ENCODE results near the gene KLK14.
A peak's percentile ranks its signal among the peaks of the same experiment; 100 is the strongest.

Gene KLK14

DNA sequence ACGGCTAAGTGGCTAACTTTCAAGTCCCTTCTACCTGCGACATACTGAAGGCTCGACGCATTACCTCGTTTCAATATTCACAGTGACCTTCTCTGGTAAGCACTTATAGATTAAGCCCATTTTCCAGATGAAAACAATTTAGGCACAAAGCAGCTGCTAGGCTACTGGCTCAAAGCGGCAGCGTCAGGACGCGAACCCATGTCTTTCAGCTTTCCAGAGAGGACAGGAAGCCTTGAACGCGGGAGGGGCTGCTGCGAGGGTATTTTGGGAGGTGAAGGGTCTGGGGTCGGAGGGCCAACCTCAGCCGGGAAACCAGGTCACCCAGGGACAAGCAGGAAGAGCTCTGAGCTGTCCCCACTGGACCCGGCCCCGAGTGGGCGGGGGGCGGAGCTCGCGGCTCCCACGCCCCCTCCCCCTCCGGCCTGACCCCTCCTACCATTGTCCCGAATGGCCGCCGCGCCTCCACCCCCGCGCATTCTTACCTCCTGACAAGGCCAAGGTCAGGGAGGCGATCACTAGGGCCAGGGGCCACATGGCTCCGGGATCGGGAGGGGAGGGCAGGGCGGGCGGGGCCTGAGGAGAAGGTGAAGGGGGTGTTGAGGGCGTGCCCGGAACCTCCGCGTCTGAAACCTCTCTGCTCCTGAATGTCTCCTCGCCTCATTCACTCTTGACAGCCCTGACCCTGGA, 18.0 kb downstream of the KLK14 start, which contains the start of gene KLK13:
Gene KLK13, minus strand, starts transcription at position 559 of the 687 bp plus-strand sequence. Its CDS starts 25 bp downstream, at position 534.
- no peaks in the 10 kb centered on the region for H3K9me3 ChIP-seq (ENCODE audit: control insufficient read depth, insufficient read depth, low read length)
- peak within 1 kb of the TSS; percentile 72 for H3K9ac ChIP-seq (ENCODE audit: low read depth, low read length)
- peaks cover 6% of the 10 kb centered on the region; the same call in 1 of the 2 replicates for H3K4me1 ChIP-seq (ENCODE audit: insufficient read depth, low read length)
- no peaks in the 10 kb centered on the region for H3K36me3 ChIP-seq (ENCODE audit: insufficient read depth, low read length)

DNA sequence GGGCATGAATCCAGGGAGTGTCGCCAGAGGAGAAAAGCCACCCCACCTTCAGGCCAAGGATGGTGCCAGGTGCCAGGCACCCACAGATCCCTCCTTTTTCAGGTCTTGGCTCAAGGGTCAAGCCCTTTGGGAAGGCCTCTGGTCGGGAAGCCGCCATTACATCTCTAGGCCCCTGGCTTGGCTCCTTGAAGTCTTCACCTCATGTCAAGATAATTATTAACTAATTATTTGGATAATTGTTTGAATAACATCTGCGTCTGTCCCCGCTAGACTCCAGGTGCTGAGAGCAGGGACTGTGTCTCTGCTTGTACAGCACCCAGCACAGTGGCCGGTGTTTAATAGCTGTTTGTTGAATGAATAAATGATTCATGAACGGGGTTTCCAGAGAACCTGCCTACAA, 19.0 kb downstream of the KLK14 start:
- peaks cover 6% of the 10 kb centered on the region; the same call in 1 of the 2 replicates for H3K4me1 ChIP-seq (ENCODE audit: insufficient read depth, low read length)
- H3K9me3 ChIP-seq (ENCODE audit: control insufficient read depth, insufficient read depth, low read length) = no peaks in the 10 kb centered on the region
- H3K9ac ChIP-seq (ENCODE audit: low read depth, low read length) = no peak overlapping the region
- H3K36me3 ChIP-seq (ENCODE audit: insufficient read depth, low read length) = no peaks in the 10 kb centered on the region

DNA sequence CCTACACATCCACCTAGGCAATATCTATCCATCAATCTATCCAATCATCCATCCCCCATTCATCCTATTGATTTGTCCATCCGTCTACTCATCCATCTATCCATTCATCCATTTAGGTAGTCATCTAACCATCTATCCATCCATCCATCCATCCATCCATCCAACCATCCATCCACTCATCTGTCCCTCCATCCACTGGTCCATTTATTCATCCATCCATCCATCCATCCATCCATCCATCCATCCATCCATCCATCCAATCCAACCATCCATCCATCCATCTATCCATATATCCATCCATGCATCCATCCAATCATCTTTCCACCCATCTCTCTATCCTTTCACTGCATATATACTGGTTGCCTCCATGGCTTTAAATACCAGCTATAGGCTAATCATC, 21.7 kb downstream of the KLK14 start:
- Histone ChIP-seq H3K36me3 (ENCODE audit: insufficient read depth, low read length) (no peaks in the 10 kb centered on the region), H3K9ac (ENCODE audit: low read depth, low read length) (no peak overlapping the region), H3K4me1 (ENCODE audit: insufficient read depth, low read length) (peaks cover 4% of the 10 kb centered on the region; the same call in 1 of the 2 replicates), H3K9me3 (ENCODE audit: control insufficient read depth, insufficient read depth, low read length) (no peaks in the 10 kb centered on the region)

GRCh38 chr19:51060336-51060735, 22.4 kb downstream of the KLK14 start:
- Histone ChIP-seq H3K4me1 (ENCODE audit: insufficient read depth, low read length) (no peaks in the 10 kb centered on the region), H3K36me3 (ENCODE audit: insufficient read depth, low read length) (no peaks in the 10 kb centered on the region), H3K9me3 (ENCODE audit: control insufficient read depth, insufficient read depth, low read length) (no peaks in the 10 kb centered on the region), H3K9ac (ENCODE audit: low read depth, low read length) (no peak overlapping the region)

DNA sequence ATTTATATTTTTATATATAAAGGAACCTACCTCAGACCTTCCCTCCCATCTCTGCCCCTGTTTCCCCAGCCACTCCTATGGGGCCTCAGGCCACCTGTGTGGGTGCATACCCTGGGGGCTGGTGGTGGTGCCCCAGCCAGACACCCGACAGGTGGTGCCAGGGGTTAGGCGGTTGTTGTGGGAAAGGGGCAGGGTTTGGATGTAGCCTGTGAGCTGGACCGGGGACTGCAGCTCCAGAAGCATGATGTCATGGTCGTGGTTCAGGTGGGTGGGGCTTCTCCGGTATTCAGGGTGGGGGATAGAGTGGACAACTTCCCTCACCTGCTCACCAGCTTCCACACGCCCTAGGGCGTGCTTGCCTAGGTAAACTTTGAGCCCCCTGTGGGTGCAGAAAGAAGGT, 23.0 kb downstream of the KLK14 start:
- Histone ChIP-seq H3K36me3 (ENCODE audit: insufficient read depth, low read length) (no peaks in the 10 kb centered on the region), H3K4me1 (ENCODE audit: insufficient read depth, low read length) (no peaks in the 10 kb centered on the region), H3K9me3 (ENCODE audit: control insufficient read depth, insufficient read depth, low read length) (no peaks in the 10 kb centered on the region), H3K9ac (ENCODE audit: low read depth, low read length) (no peak overlapping the region)

- Histone ChIP-seq H3K9ac (ENCODE audit: low read depth, low read length) (no peak overlapping the region), H3K36me3 (ENCODE audit: insufficient read depth, low read length) (no peaks in the 10 kb centered on the region), H3K4me1 (ENCODE audit: insufficient read depth, low read length) (0 out of 2 replicates have a peak, but pooled peaks cover 8% of the 10 kb centered on the region), H3K9me3 (ENCODE audit: control insufficient read depth, insufficient read depth, low read length) (no peaks in the 10 kb centered on the region)
Measured at GRCh38 chr19:51055866-51056265, 26.8 kb downstream of the KLK14 start.

GRCh38 chr19:51047031-51047335, 35.7 kb downstream of the KLK14 start:
- no peaks in the 10 kb centered on the region for H3K9me3 ChIP-seq (ENCODE audit: control insufficient read depth, insufficient read depth, low read length)
- no peaks in the 10 kb centered on the region for H3K36me3 ChIP-seq (ENCODE audit: insufficient read depth, low read length)
- peaks cover 18% of the 10 kb centered on the region for H3K4me1 ChIP-seq (ENCODE audit: insufficient read depth, low read length)
- peak overlapping the region; percentile 46 for H3K9ac ChIP-seq (ENCODE audit: low read depth, low read length)

DNA sequence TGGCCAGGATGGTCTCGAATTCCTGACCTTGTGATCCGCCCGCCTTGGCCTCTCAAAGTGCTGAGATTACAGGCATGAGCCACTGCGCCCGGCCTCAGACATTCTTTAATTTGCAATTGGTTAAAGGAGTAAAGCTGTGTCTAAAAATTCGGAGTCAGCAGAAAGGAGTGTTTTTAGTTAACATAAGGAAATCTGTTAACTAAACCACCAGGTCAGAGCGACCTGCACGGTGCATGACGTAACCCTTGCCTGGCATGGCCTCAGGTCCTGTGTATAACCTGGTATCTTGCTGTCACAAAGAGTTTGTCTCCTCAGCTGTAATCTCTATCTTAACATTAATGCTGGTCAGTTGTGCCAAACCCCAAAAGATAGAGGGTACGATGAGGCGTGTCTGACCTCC, 38.4 kb downstream of the KLK14 start:
- H3K4me1 ChIP-seq (ENCODE audit: insufficient read depth, low read length) = peaks cover 18% of the 10 kb centered on the region
- no peak overlapping the region for H3K9ac ChIP-seq (ENCODE audit: low read depth, low read length)
- no peaks in the 10 kb centered on the region for H3K36me3 ChIP-seq (ENCODE audit: insufficient read depth, low read length)
- H3K9me3 ChIP-seq (ENCODE audit: control insufficient read depth, insufficient read depth, low read length) = no peaks in the 10 kb centered on the region

DNA sequence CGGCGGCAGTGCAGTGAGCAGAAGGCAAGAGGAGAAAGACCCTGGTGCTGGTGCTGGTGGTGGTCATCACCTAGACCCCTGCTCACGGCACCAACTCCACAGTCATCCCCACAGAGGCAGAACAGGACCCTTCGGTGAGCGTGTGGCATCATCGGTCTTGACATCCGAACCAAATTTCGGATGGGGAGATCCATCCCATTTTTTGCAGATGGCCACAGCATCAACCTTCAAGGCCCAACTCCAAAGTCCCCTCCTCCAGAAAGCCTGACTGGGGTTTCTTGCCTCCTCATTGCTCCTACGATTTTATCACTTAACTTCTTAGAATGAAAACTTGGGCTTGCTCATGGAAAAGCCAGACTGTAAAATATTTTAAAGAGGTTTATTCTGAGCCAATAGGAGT, 39.2 kb downstream of the KLK14 start:
- Histone ChIP-seq H3K9me3 (ENCODE audit: control insufficient read depth, insufficient read depth, low read length) (no peaks in the 10 kb centered on the region), H3K4me1 (ENCODE audit: insufficient read depth, low read length) (peaks cover 18% of the 10 kb centered on the region), H3K9ac (ENCODE audit: low read depth, low read length) (no peak overlapping the region), H3K36me3 (ENCODE audit: insufficient read depth, low read length) (no peaks in the 10 kb centered on the region)

GRCh38 chr19:51040151-51040550, 42.5 kb downstream of the KLK14 start:
- Histone ChIP-seq H3K9me3 (ENCODE audit: control insufficient read depth, insufficient read depth, low read length) (no peaks in the 10 kb centered on the region), H3K4me1 (ENCODE audit: insufficient read depth, low read length) (peaks cover 6% of the 10 kb centered on the region), H3K36me3 (ENCODE audit: insufficient read depth, low read length) (no peaks in the 10 kb centered on the region), H3K9ac (ENCODE audit: low read depth, low read length) (no peak overlapping the region)

DNA sequence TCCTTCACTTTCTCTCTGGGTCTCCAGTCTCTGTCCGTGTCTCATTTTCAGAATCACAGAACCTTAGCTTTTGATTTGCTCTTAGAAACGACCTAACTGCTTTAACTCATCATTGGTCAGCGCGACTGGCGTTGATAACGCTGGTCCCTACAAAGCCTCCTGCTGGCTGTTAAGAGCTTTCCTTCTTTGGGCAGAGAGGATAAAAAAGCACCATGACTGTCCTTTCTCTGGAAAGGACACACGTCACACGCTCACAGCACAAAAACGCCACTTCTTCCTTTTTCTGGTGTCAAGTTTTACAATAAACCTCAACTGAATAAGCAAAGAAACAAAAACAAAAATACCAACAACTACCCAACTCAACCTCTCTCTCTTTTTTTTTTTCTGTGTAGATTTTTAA, 46.2 kb downstream of the KLK14 start:
- no peaks in the 10 kb centered on the region for H3K9me3 ChIP-seq (ENCODE audit: control insufficient read depth, insufficient read depth, low read length)
- H3K36me3 ChIP-seq (ENCODE audit: insufficient read depth, low read length) = no peaks in the 10 kb centered on the region
- H3K4me1 ChIP-seq (ENCODE audit: insufficient read depth, low read length) = no peaks in the 10 kb centered on the region
- H3K9ac ChIP-seq (ENCODE audit: low read depth, low read length) = no peak overlapping the region

GRCh38 chr19:51034704-51035103, 48.0 kb downstream of the KLK14 start, which contains the start of gene KLK12:
Gene KLK12 (minus strand): TSS chr19:51035002. CDS start chr19:51034621, 381 bp downstream.
- H3K4me1 ChIP-seq (ENCODE audit: insufficient read depth, low read length) = no peaks in the 10 kb centered on the region
- H3K36me3 ChIP-seq (ENCODE audit: insufficient read depth, low read length) = no peaks in the 10 kb centered on the region
- no peak within 1 kb of the TSS for H3K9ac ChIP-seq (ENCODE audit: low read depth, low read length)
- H3K9me3 ChIP-seq (ENCODE audit: control insufficient read depth, insufficient read depth, low read length) = no peaks in the 10 kb centered on the region

GRCh38 chr19:51031880-51032225, 50.8 kb downstream of the KLK14 start:
- no peak overlapping the region for H3K9ac ChIP-seq (ENCODE audit: low read depth, low read length)
- H3K4me1 ChIP-seq (ENCODE audit: insufficient read depth, low read length) = peaks cover 6% of the 10 kb centered on the region
- H3K36me3 ChIP-seq (ENCODE audit: insufficient read depth, low read length) = no peaks in the 10 kb centered on the region
- no peaks in the 10 kb centered on the region for H3K9me3 ChIP-seq (ENCODE audit: control insufficient read depth, insufficient read depth, low read length)

GRCh38 chr19:51031220-51031879, 51.3 kb downstream of the KLK14 start:
- no peak overlapping the region for H3K9ac ChIP-seq (ENCODE audit: low read depth, low read length)
- peaks cover 11% of the 10 kb centered on the region for H3K4me1 ChIP-seq (ENCODE audit: insufficient read depth, low read length)
- H3K36me3 ChIP-seq (ENCODE audit: insufficient read depth, low read length) = no peaks in the 10 kb centered on the region
- no peaks in the 10 kb centered on the region for H3K9me3 ChIP-seq (ENCODE audit: control insufficient read depth, insufficient read depth, low read length)

DNA sequence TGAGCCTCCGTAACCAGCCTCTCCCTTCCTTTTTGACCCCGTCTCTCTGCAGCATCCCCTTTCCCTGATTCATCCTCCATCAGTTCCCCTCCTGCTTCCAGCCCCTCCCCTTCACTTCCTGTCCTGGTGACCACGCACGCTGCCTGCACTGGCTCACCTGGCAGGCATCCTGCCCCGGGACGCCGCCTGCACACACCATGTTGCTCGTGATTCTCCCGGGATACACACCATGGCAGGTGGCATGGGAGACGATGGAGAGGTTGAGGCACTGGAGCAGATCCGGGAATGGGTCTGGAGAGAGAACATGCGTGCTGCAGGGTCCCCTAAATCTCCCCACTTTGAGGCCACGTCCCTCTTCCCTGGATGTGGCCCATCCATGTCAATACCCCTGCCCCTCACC, 52.1 kb downstream of the KLK14 start:
- H3K4me1 ChIP-seq (ENCODE audit: insufficient read depth, low read length) = peaks cover 18% of the 10 kb centered on the region
- no peaks in the 10 kb centered on the region for H3K36me3 ChIP-seq (ENCODE audit: insufficient read depth, low read length)
- H3K9me3 ChIP-seq (ENCODE audit: control insufficient read depth, insufficient read depth, low read length) = no peaks in the 10 kb centered on the region
- H3K9ac ChIP-seq (ENCODE audit: low read depth, low read length) = no peak overlapping the region

Data from ES-I3 (cell line).